HCT116 (cell line): Measurements from ENCODE around the gene AKT1. TPM values are rescaled to one million over a fixed set of nuclear protein-coding genes. Genes with fewer than 3 reads are reported as not detected.

Experiments
- ATAC-seq: fragments of 200-7000 bp; cut with Tn5 transposase; 2 replicates; pipeline ENCODE4 v1.9.1; 2020; ENCODE audit warnings: mild to moderate bottlenecking, moderate library complexity
- BruUV-seq: library from RNA; stranded (reverse); fragments of 400-500 nt; replicated peaks from 2 replicates; lab custom pipeline; 2021; lab: Mats Ljungman, UMichigan
- CTCF ChIA-PET: fragments of 300-600 bp; sonication (Branson Sonifier 250); formaldehyde crosslinking; loops from one replicate; lab custom pipeline; 2021; ENCODE audit warnings: antibody characterized with exemption; lab: Charles Lee
- POLR2A ChIA-PET: fragments of 300-600, 350-600 bp; sonication (Branson Sonifier 250); formaldehyde crosslinking; loops from one replicate; lab custom pipeline; 2021; ENCODE audit warnings: antibody characterized with exemption; lab: Charles Lee
- RAD21 ChIA-PET, 2 experiments: fragments of 300-600 bp; sonication (Branson Sonifier 250); formaldehyde crosslinking; loops; one replicate each; lab custom pipeline; 2023; ENCODE audit warnings: low total read pairs in 2 of 2; ENCODE audit not compliant: uncharacterized antibody in 2 of 2, unreplicated experiment in 2 of 2, low non-redundant PET in 1 of 2; lab: Charles Lee
- DNase-seq: peaks from one replicate; pipeline ENCODE4 v3.0.0-alpha.2; 2010; ENCODE audit warnings: low read depth, low spot score
- H2AFZ ChIP-seq: fragments of 200-600 bp; shearing (Covaris generic), sonication (generic); 2 replicates; pipeline ENCODE4 v1.6.1; 2017; ENCODE audit warnings: low read depth, mixed run types, mixed read lengths, antibody characterized with exemption, low read length; ENCODE audit not compliant: poor library complexity, severe bottlenecking
- H3K27ac ChIP-seq: 2 replicates; pipeline ENCODE4 v1.5.1; 2012; ENCODE audit warnings: low read depth, low read length
- H3K27me3 ChIP-seq: fragments of 200-600 bp; sonication (generic); 2 replicates; pipeline ENCODE4 v1.6.1; 2016; ENCODE audit warnings: mixed run types, low read length, mixed read lengths; ENCODE audit not compliant: insufficient read depth
- H3K36me3 ChIP-seq, 2 experiments: fragments of 200-500 bp in 1 of 2; fragments of 200-600 bp in 1 of 2; sonication (Bioruptor generic) in 1 of 2; sonication (generic) in 1 of 2; 2 replicates each; pipeline versions ENCODE4 v1.5.1 to v1.6.1; 2014 to 2016; ENCODE audit warnings: low read length in 2 of 2, inconsistent platforms in 1 of 2, mixed read lengths in 1 of 2, mixed run types in 1 of 2; ENCODE audit not compliant: insufficient read depth in 2 of 2, control insufficient read depth in 1 of 2
- H3K4me1 ChIP-seq, 2 experiments: fragments of 200-600 bp in 1 of 2; sonication (generic) in 1 of 2; 2 replicates each; pipeline versions ENCODE4 v1.5.1 to v1.6.1; 2012 to 2017; ENCODE audit warnings: low read length in 2 of 2, inconsistent platforms in 1 of 2, mild to moderate bottlenecking in 1 of 2, mixed read lengths in 1 of 2, mixed run types in 1 of 2, moderate library complexity in 1 of 2; ENCODE audit not compliant: insufficient read depth in 2 of 2, control insufficient read depth in 1 of 2
- H3K4me2 ChIP-seq: fragments of 200-600 bp; sonication (generic); 2 replicates; pipeline ENCODE4 v1.6.1; 2017; ENCODE audit warnings: mixed run types, low read length, mixed read lengths
- H3K4me3 ChIP-seq, 2 experiments: fragments of 200-600 bp in 1 of 2; sonication (generic) in 1 of 2; replicated peaks in 1 of 2; 2 replicates each; pipeline ENCODE4 v1.5.1; 2011 to 2016; ENCODE audit warnings: low read length in 2 of 2, control low read depth in 1 of 2, low read depth in 1 of 2, mild to moderate bottlenecking in 1 of 2, mixed read lengths in 1 of 2, mixed run types in 1 of 2
- H3K79me2 ChIP-seq: fragments of 200-600 bp; sonication (generic); 2 replicates; pipeline ENCODE4 v1.6.1; 2017; ENCODE audit warnings: mild to moderate bottlenecking, mixed run types, low read length, moderate library complexity, mixed read lengths; ENCODE audit not compliant: insufficient read depth
- H3K9ac ChIP-seq: fragments of 200-600 bp; sonication (generic); 2 replicates; pipeline ENCODE4 v1.6.1; 2016; ENCODE audit warnings: low read length, mixed read lengths
- H3K9me2 ChIP-seq: fragments of 200-600 bp; sonication (generic), shearing (Covaris generic); 2 replicates; pipeline ENCODE4 v1.6.1; 2017; ENCODE audit warnings: mixed run types, mild to moderate bottlenecking, moderate library complexity; ENCODE audit not compliant: insufficient read depth
- H3K9me3 ChIP-seq, 2 experiments: fragments of 200-500 bp in 1 of 2; fragments of 200-600 bp in 1 of 2; sonication (Bioruptor generic) in 1 of 2; sonication (generic) in 1 of 2; 2 replicates each; pipeline ENCODE4 v1.6.1; 2014 to 2017; ENCODE audit warnings: low read length in 2 of 2, mixed read lengths in 2 of 2, inconsistent platforms in 1 of 2, low read depth in 1 of 2, mild to moderate bottlenecking in 1 of 2, mixed run types in 1 of 2, moderate library complexity in 1 of 2; ENCODE audit not compliant: control insufficient read depth in 1 of 2, insufficient read depth in 1 of 2
- H4K20me1 ChIP-seq: fragments of 200-600 bp; sonication (generic), shearing (Covaris generic); 2 replicates; pipeline ENCODE4 v1.6.1; 2017; ENCODE audit warnings: mixed run types, mild to moderate bottlenecking, moderate library complexity; ENCODE audit not compliant: insufficient read depth
- ATF3 ChIP-seq: IDR thresholded peaks from 2 replicates; pipeline ENCODE4 v1.6.1; 2012
- CBX3 ChIP-seq: IDR thresholded peaks from 2 replicates; pipeline ENCODE4 v1.6.1; 2012; ENCODE audit warnings: low read depth
- CEBPB ChIP-seq: IDR thresholded peaks from 2 replicates; pipeline ENCODE4 v1.6.1; 2012; ENCODE audit warnings: low read depth
- EGR1 ChIP-seq: IDR thresholded peaks from 2 replicates; pipeline ENCODE4 v1.6.1; 2012; ENCODE audit warnings: low read depth
- ELF1 ChIP-seq: IDR thresholded peaks from 2 replicates; pipeline ENCODE4 v1.6.1; 2012; ENCODE audit warnings: low read depth, borderline replicate concordance
- EZH2 ChIP-seq: fragments of 200-600 bp; sonication (generic); IDR thresholded peaks from 2 replicates; pipeline ENCODE4 v1.6.1; 2017; ENCODE audit warnings: antibody characterized with exemption, mixed run types
- EZH2phosphoT487 ChIP-seq: fragments of 200-600 bp; IDR thresholded peaks from 2 replicates; pipeline ENCODE4 v1.6.1; 2018; ENCODE audit warnings: antibody characterized with exemption, borderline replicate concordance
- FOSL1 ChIP-seq: IDR thresholded peaks from 2 replicates; pipeline ENCODE4 v1.6.1; 2012; ENCODE audit warnings: low read depth
- MAX ChIP-seq: IDR thresholded peaks from 2 replicates; pipeline ENCODE4 v1.6.1; 2012
- POLR2A ChIP-seq: IDR thresholded peaks from 2 replicates; pipeline ENCODE4 v1.7.0; 2011; ENCODE audit warnings: borderline replicate concordance; ENCODE audit not compliant: insufficient read depth, insufficient read length; ENCODE audit errors: extremely low read depth
- POLR2AphosphoS5 ChIP-seq: IDR thresholded peaks from 2 replicates; pipeline ENCODE4 v1.6.1; 2011; ENCODE audit warnings: mild to moderate bottlenecking, low read depth, low read length, moderate library complexity
- SIN3A ChIP-seq: IDR thresholded peaks from 2 replicates; pipeline ENCODE4 v1.6.1; 2012; ENCODE audit warnings: low read depth
- SP1 ChIP-seq: IDR thresholded peaks from 2 replicates; pipeline ENCODE4 v1.6.1; 2012; ENCODE audit warnings: low read depth
- TCF7L2 ChIP-seq: IDR thresholded peaks from 2 replicates; pipeline ENCODE4 v1.7.0; 2011; ENCODE audit warnings: borderline replicate concordance, inconsistent platforms; ENCODE audit not compliant: insufficient read depth, insufficient read length; ENCODE audit errors: extremely low read depth
- YY1 ChIP-seq: IDR thresholded peaks from 2 replicates; pipeline ENCODE4 v1.6.1; 2011; ENCODE audit warnings: low read length, low read depth, moderate library complexity, mild to moderate bottlenecking; ENCODE audit not compliant: insufficient replicate concordance; ENCODE audit errors: extremely low read depth
- ZBTB33 ChIP-seq: IDR thresholded peaks from 2 replicates; pipeline ENCODE4 v1.6.1; 2011; ENCODE audit warnings: mild to moderate bottlenecking, low read length, moderate library complexity; ENCODE audit not compliant: insufficient replicate concordance; ENCODE audit errors: extremely low read depth
- ZFX ChIP-seq: fragments of 450-650 bp; IDR thresholded peaks from 2 replicates; pipeline ENCODE4 v1.6.1; 2017
- intact Hi-C: fragments of 100-400 bp; cut with micrococcal nuclease; formaldehyde crosslinking; loops from 2 replicates; pipeline ENCODE4 v1.10.0; 2022
- total RNA-seq: library from RNA; stranded (reverse); gene quantifications from one replicate; pipeline ENCODE4 v1.2.1, GENCODE V29; 2021; ENCODE audit not compliant: unreplicated experiment

Gene AKT1
- total RNA-seq, 1 experiment from 2014 or later: 152 TPM

GRCh38 chr14:104830781-104831180 is 35.2 kb upstream of the AKT1 start:
- POLR2A ChIA-PET: no interaction called here
- H3K9me3 ChIP-seq: no peaks in the 10 kb centered on the region
- TF ChIP-seq FOSL1: no peak
- no peak for TF ChIP-seq ATF3
- no peak for TF ChIP-seq EZH2phosphoT487
- no peak for TF ChIP-seq EZH2
- TF ChIP-seq CEBPB: no peak
- no peak for TF ChIP-seq SIN3A
- no peak for TF ChIP-seq CBX3
- no peak for TF ChIP-seq TCF7L2
- TF ChIP-seq ELF1: no peak
- TF ChIP-seq ZBTB33: no peak
- TF ChIP-seq POLR2AphosphoS5: no peak
- no peak for TF ChIP-seq YY1
- no peak for TF ChIP-seq MAX
- no peak for TF ChIP-seq EGR1
- no peak for TF ChIP-seq POLR2A
- no peak for TF ChIP-seq ZFX
- no peak for TF ChIP-seq SP1
- H4K20me1 ChIP-seq: no peaks in the 10 kb centered on the region
- no peaks in the 10 kb centered on the region for H3K27me3 ChIP-seq
- intact Hi-C loops: no loop called here
- H3K79me2 ChIP-seq: no peaks in the 10 kb centered on the region
- no peak overlapping the region for H3K9ac ChIP-seq
- RAD21 ChIA-PET: interaction anchor here in 1 of 2 experiments (0.6 kb wide), 1 partner anchor 36 kb away, joined by 3 read pairs; no protein-coding TSS in a partner anchor
- peaks cover 14 to 20% of the 10 kb centered on the region in 2 experiments for H3K4me1 ChIP-seq
- H2AFZ ChIP-seq: no peak overlapping the region
- no peaks in the 10 kb centered on the region for H3K36me3 ChIP-seq
- no peaks in the 10 kb centered on the region for H3K9me2 ChIP-seq
- CTCF ChIA-PET: no interaction called here
- no peak overlapping the region for H3K4me3 ChIP-seq
- no peak overlapping the region for H3K4me2 ChIP-seq
- no peak overlapping the region for H3K27ac ChIP-seq
- BruUV-seq: no TSS peak
- no peak for ATAC-seq
- DNase-seq: no peak
